ENCODE measurements around the gene B4GALT4.

B4GALT4 gene

GRCh38 chr3:119236756-119237155 is 3.9 kb downstream of the B4GALT4 start:
- no peak for DNase-seq

GRCh38 chr3:119235151-119235550 is 5.5 kb downstream of the B4GALT4 start:
- DNase-seq = no peak

GRCh38 chr3:119234610-119235009 is 6.1 kb downstream of the B4GALT4 start:
- DNase-seq = no peak

GRCh38 chr3:119230745-119231144 is 9.9 kb downstream of the B4GALT4 start:
- DNase-seq = no peak

- DNase-seq = no peak
Measured at GRCh38 chr3:119230071-119230470, 10.6 kb downstream of the B4GALT4 start.

- no peak for DNase-seq
Measured at GRCh38 chr3:119229190-119229589, 11.5 kb downstream of the B4GALT4 start.

- DNase-seq = no peak
Measured at GRCh38 chr3:119228373-119229145, 12.1 kb downstream of the B4GALT4 start.

GRCh38 chr3:119227070-119227850 is 13.4 kb downstream of the B4GALT4 start:
- DNase-seq = no peak

GRCh38 chr3:119225121-119225520 is 15.6 kb downstream of the B4GALT4 start:
- DNase-seq = no peak

GRCh38 chr3:119223511-119223910 is 17.2 kb downstream of the B4GALT4 start:
- DNase-seq = no peak

GRCh38 chr3:119222391-119222790 is 18.3 kb downstream of the B4GALT4 start:
- DNase-seq = no peak

- DNase-seq = no peak
Measured at GRCh38 chr3:119221779-119222320, 18.8 kb downstream of the B4GALT4 start.

GRCh38 chr3:119220970-119221667 is 19.6 kb downstream of the B4GALT4 start:
- DNase-seq = no peak

- no peak for DNase-seq
Measured at GRCh38 chr3:119220198-119220597, 20.5 kb downstream of the B4GALT4 start.

GRCh38 chr3:119219069-119219468 is 21.6 kb downstream of the B4GALT4 start:
- no peak for DNase-seq

- DNase-seq = no peak
Measured at GRCh38 chr3:119211803-119212202, 28.9 kb downstream of the B4GALT4 start.

GRCh38 chr3:119211193-119211592 is 29.5 kb downstream of the B4GALT4 start:
- no peak for DNase-seq

- DNase-seq = no peak
Measured at GRCh38 chr3:119207512-119207875, 33.2 kb downstream of the B4GALT4 start.

- no peak for DNase-seq
Measured at GRCh38 chr3:119206611-119207511, 33.8 kb downstream of the B4GALT4 start.

- DNase-seq = no peak
Measured at GRCh38 chr3:119205685-119206084, 35.0 kb downstream of the B4GALT4 start.

- no peak for DNase-seq
Measured at GRCh38 chr3:119205209-119205608, 35.5 kb downstream of the B4GALT4 start.

GRCh38 chr3:119195911-119196310 is 44.8 kb downstream of the B4GALT4 start:
- DNase-seq = no peak

Data from effector CD8-positive, alpha-beta T cell (primary cell).